DND-41 (cell line): Measurements from ENCODE around the gene ARSB.

ENCODE experiments used
- ATAC-seq: fragments of 200-7000 bp; cut with Tn5 transposase; 3 replicates; pipeline ENCODE4 v1.9.1; 2021; ENCODE audit warnings: low read depth; ENCODE audit not compliant: insufficient read depth
- DNase-seq: peaks from one replicate; pipeline ENCODE4 v3.0.0-alpha.2; 2020
- H2AFZ ChIP-seq: 2 replicates; pipeline ENCODE4 v1.6.0; 2012; ENCODE audit warnings: low read depth, low read length
- H3K27ac ChIP-seq: 2 replicates; pipeline ENCODE4 v1.5.1; 2012; ENCODE audit warnings: low read length, inconsistent platforms
- H3K27me3 ChIP-seq: fragments of 200-600 bp; sonication (generic); 2 replicates; pipeline ENCODE4 v1.6.0; 2012; ENCODE audit warnings: low read length, mild to moderate bottlenecking, inconsistent platforms; ENCODE audit not compliant: insufficient read depth, poor library complexity
- H3K36me3 ChIP-seq: 2 replicates; pipeline ENCODE4 v1.5.1; 2012; ENCODE audit warnings: low read length, inconsistent platforms; ENCODE audit not compliant: insufficient read depth
- H3K4me1 ChIP-seq: 2 replicates; pipeline ENCODE4 v1.5.1; 2012; ENCODE audit warnings: mild to moderate bottlenecking, low read length; ENCODE audit not compliant: insufficient read depth
- H3K4me2 ChIP-seq: 2 replicates; pipeline ENCODE4 v1.6.0; 2012; ENCODE audit warnings: mild to moderate bottlenecking, moderate library complexity, low read length, inconsistent platforms; ENCODE audit not compliant: insufficient read depth
- H3K4me3 ChIP-seq, 2 experiments: fragments of 200-600 bp in 1 of 2; shearing (Covaris generic) in 1 of 2; 2 replicates each; pipeline ENCODE4 v1.5.1; 2012 to 2016; ENCODE audit warnings: inconsistent platforms in 2 of 2, low read length in 2 of 2, mild to moderate bottlenecking in 2 of 2, low read depth in 1 of 2, moderate library complexity in 1 of 2
- H3K79me2 ChIP-seq: 2 replicates; pipeline ENCODE4 v1.6.0; 2012; ENCODE audit warnings: low read length, inconsistent platforms; ENCODE audit not compliant: insufficient read depth
- H3K9ac ChIP-seq: 2 replicates; pipeline ENCODE4 v1.6.0; 2012; ENCODE audit warnings: low read depth, mild to moderate bottlenecking, inconsistent platforms, low read length, moderate library complexity
- H3K9me3 ChIP-seq: 2 replicates; pipeline ENCODE4 v1.5.1; 2012; ENCODE audit warnings: low read length, moderate library complexity, mild to moderate bottlenecking, inconsistent platforms; ENCODE audit not compliant: insufficient read depth, severe bottlenecking
- H4K20me1 ChIP-seq: 2 replicates; pipeline ENCODE4 v1.6.0; 2012; ENCODE audit warnings: low read length; ENCODE audit not compliant: insufficient read depth
- EZH2 ChIP-seq: IDR thresholded peaks from 3 replicates; pipeline ENCODE4 v1.6.1; 2012; ENCODE audit warnings: borderline replicate concordance, low read depth, mild to moderate bottlenecking, moderate library complexity, low read length, inconsistent platforms; ENCODE audit not compliant: severe bottlenecking
- TF ChIP-seq, protein P1 (sequence below): IDR thresholded peaks from 2 replicates; pipeline ENCODE4 v1.5.1; 2012; ENCODE audit warnings: borderline replicate concordance, low read length, moderate library complexity, mild to moderate bottlenecking; ENCODE audit not compliant: poor library complexity, severe bottlenecking; ENCODE audit errors: extremely low read depth

Gene ARSB

DNA sequence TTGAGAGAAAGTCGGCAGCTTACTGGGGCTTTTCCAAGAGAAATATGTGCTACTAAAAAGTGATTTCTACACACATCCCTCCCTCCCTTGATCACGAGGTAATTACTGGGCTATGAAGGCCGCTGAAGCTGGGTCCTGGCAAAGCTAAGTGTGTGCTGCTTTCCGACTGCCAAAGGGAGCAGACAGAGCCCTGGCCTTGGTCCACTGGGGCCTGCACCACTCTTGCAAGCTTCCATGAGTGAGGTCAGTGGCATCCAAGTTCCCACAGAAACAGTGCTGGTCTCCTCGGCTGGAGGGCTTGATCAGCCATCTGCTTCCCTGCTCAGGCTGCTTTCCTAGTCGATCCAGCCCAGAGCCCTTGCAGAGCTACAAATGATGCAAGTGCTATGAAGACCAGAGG is 181.8 kb downstream of the ARSB start:
- no peak for DNase-seq
- no peaks in the 10 kb centered on the region for H3K4me1 ChIP-seq
- TF ChIP-seq, protein P1, sequence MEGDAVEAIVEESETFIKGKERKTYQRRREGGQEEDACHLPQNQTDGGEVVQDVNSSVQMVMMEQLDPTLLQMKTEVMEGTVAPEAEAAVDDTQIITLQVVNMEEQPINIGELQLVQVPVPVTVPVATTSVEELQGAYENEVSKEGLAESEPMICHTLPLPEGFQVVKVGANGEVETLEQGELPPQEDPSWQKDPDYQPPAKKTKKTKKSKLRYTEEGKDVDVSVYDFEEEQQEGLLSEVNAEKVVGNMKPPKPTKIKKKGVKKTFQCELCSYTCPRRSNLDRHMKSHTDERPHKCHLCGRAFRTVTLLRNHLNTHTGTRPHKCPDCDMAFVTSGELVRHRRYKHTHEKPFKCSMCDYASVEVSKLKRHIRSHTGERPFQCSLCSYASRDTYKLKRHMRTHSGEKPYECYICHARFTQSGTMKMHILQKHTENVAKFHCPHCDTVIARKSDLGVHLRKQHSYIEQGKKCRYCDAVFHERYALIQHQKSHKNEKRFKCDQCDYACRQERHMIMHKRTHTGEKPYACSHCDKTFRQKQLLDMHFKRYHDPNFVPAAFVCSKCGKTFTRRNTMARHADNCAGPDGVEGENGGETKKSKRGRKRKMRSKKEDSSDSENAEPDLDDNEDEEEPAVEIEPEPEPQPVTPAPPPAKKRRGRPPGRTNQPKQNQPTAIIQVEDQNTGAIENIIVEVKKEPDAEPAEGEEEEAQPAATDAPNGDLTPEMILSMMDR, result no peak
- TF ChIP-seq EZH2, result no peak
- H3K9ac ChIP-seq, result no peak overlapping the region
- H3K4me3 ChIP-seq, result no peak overlapping the region
- no peak overlapping the region for H3K27ac ChIP-seq
- no peaks in the 10 kb centered on the region for H3K27me3 ChIP-seq
- H3K79me2 ChIP-seq, result no peaks in the 10 kb centered on the region
- ATAC-seq, result no peak
- 0 out of 2 replicates have a peak, but pooled peaks cover 2% of the 10 kb centered on the region for H4K20me1 ChIP-seq
- H3K9me3 ChIP-seq, result peaks cover 2% of the 10 kb centered on the region
- H2AFZ ChIP-seq, result no peak overlapping the region
- no peak overlapping the region for H3K4me2 ChIP-seq
- H3K36me3 ChIP-seq, result no peaks in the 10 kb centered on the region; the same call in 1 of the 2 replicates

DNA sequence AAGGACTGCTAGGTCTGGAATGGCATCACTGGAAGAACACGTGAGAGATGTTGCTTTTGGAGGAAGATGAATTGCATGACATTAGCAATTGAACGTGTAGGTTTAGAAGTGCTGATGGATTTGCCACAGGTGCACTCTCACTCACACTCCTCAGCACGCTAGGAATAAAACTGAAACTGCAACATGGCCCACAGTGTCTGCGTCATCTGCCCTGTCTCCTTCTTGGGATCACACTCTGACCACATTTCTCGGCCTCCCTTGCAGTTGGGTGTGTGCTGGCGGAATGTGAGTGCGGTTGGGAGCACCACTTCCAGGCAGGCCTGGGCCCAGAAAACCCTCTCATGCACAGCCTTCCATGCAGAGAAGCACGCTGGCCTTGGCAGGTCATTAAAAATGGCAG is 183.7 kb downstream of the ARSB start:
- TF ChIP-seq, protein P1, result no peak
- no peak for TF ChIP-seq EZH2
- H3K36me3 ChIP-seq, result no peaks in the 10 kb centered on the region; the same call in 1 of the 2 replicates
- no peaks in the 10 kb centered on the region for H3K79me2 ChIP-seq
- 0 out of 2 replicates have a peak, but pooled peaks cover under 1% of the 10 kb centered on the region for H4K20me1 ChIP-seq
- H3K27me3 ChIP-seq, result no peaks in the 10 kb centered on the region
- ATAC-seq, result no peak
- no peak overlapping the region for H3K9ac ChIP-seq
- no peak overlapping the region for H3K4me3 ChIP-seq
- no peak overlapping the region for H3K4me2 ChIP-seq
- H3K27ac ChIP-seq, result no peak overlapping the region
- peaks cover 2% of the 10 kb centered on the region for H3K9me3 ChIP-seq
- no peak for DNase-seq
- H2AFZ ChIP-seq, result no peak overlapping the region
- no peaks in the 10 kb centered on the region for H3K4me1 ChIP-seq

DNA sequence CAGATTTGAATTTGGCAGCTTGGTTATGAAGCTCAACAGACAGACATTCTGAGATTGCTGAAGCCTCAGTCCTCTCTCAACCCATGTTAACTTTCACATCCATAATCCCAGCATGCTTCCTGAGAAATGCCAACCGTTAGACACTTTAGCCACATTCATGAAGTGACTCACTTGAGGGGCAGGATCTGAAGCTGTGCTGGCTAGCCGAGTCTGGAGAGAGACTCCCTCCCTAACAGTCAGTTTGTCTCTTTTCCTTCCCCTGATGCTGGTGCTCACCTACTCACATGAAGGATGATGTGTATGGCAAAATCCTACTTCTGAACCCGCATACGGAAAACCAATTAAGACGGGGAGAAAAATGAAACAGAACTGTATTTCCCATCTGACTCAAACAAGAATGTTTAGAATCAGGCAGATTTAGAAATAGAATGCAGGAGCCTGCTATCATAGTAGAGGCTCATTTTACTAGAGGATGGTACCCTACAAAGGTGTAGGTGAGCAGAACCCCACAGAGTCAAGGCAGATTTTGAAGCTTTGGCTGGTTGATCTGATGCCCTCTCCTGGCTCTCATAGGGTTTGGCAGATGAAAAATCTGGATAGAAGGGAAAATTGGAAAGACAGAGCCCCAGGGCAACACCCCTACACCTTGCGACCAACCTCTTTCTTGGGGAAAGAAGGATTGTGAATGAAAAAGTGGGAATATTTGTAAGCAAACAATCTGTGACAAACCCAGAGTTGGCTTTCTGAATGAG is 185.7 kb downstream of the ARSB start:
- no peak overlapping the region for H3K4me2 ChIP-seq
- H3K27me3 ChIP-seq, result no peaks in the 10 kb centered on the region
- no peak for TF ChIP-seq EZH2
- TF ChIP-seq, protein P1, result no peak
- no peak overlapping the region for H3K4me3 ChIP-seq
- H3K4me1 ChIP-seq, result peaks cover 4% of the 10 kb centered on the region; the same call in 1 of the 2 replicates
- no peaks in the 10 kb centered on the region for H3K79me2 ChIP-seq
- no peak overlapping the region for H3K27ac ChIP-seq
- H3K9ac ChIP-seq, result no peak overlapping the region
- no peaks in the 10 kb centered on the region for H4K20me1 ChIP-seq
- H3K9me3 ChIP-seq, result peaks cover 2% of the 10 kb centered on the region
- DNase-seq (no peak), ATAC-seq (no peak)
- no peak overlapping the region for H2AFZ ChIP-seq
- no peaks in the 10 kb centered on the region; the same call in 1 of the 2 replicates for H3K36me3 ChIP-seq
